GM10248 (cell line): ENCODE measurements around the gene PGLYRP2.

Experiments used
- CTCF ChIA-PET: fragments of 300-600 bp; sonication (Branson Sonifier 250); formaldehyde crosslinking; extraction: SDS; loops from one replicate; lab custom pipeline; 2021; ENCODE audit warnings: antibody characterized with exemption; lab: Yijun Ruan, JAX
- POLR2A ChIA-PET: fragments of 350-650 bp; sonication (Branson Sonifier 250); formaldehyde crosslinking; extraction: SDS; loops from one replicate; lab custom pipeline; 2020; ENCODE audit warnings: antibody characterized with exemption; lab: Yijun Ruan, JAX
- DNase-seq: peaks from one replicate; pipeline ENCODE4 v3.0.0; 2012; ENCODE audit errors: extremely low spot score
- CTCF ChIP-seq: IDR thresholded peaks from 2 replicates; pipeline ENCODE4 v1.5.1; 2012; ENCODE audit warnings: mild to moderate bottlenecking, low read depth; ENCODE audit errors: extremely low read depth, missing control alignments, control extremely low read depth

PGLYRP2 gene

GRCh38 chr19:15471639-15472101 lies 7.6 kb downstream of the PGLYRP2 start:
- ChIA-PET POLR2A (no interaction called here), CTCF (no interaction called here)
- DNase-seq: no peak
- TF ChIP-seq CTCF: no peak

GRCh38 chr19:15469513-15470297 lies 9.6 kb downstream of the PGLYRP2 start:
- DNase-seq: no peak
- no peak for TF ChIP-seq CTCF
- CTCF ChIA-PET: interaction anchor here (1.2 kb wide), 1 partner anchor 14 kb away, joined by 3 read pairs; no protein-coding TSS in a partner anchor
- POLR2A ChIA-PET: no interaction called here

- ChIA-PET POLR2A (no interaction called here), CTCF (interaction anchor here (1.2 kb wide), 1 partner anchor 14 kb away, joined by 3 read pairs; no protein-coding TSS in a partner anchor)
- TF ChIP-seq CTCF: no peak
- DNase-seq: no peak
Measured at GRCh38 chr19:15468675-15469512, 10.4 kb downstream of the PGLYRP2 start.

- CTCF ChIA-PET: interaction anchor here (1.2 kb wide), 1 partner anchor 10 kb away, joined by 6 read pairs; no protein-coding TSS in a partner anchor
- no peak for DNase-seq
- no peak for TF ChIP-seq CTCF
- POLR2A ChIA-PET: no interaction called here
Measured at GRCh38 chr19:15467734-15468214, 11.5 kb downstream of the PGLYRP2 start.

- ChIA-PET POLR2A (interaction anchor here (1.0 kb wide), 1 partner anchor 48 kb away, joined by 3 read pairs; the partner anchor contains the start of gene AKAP8L), CTCF (interaction anchor here (0.7 to 1.2 kb wide), 5 partner anchors 10 to 34 kb away, joined by 3 to 6 read pairs (median 3); no protein-coding TSS in a partner anchor)
- no peak for TF ChIP-seq CTCF
- DNase-seq: no peak
Measured at GRCh38 chr19:15466851-15467733, 12.2 kb downstream of the PGLYRP2 start.
